SU-DHL-6 (cell line): Measurements from ENCODE around the gene FAM187B.

Experiments
- EZH2phosphoT487 ChIP-seq: fragments of 200-600 bp; sonication (generic), shearing (Covaris generic); conservative IDR thresholded peaks from 2 replicates; pipeline ENCODE4 v1.6.1; 2018; ENCODE audit warnings: mild to moderate bottlenecking, antibody characterized with exemption, low read length, moderate library complexity, mixed read lengths
- TF ChIP-seq, protein P1 (sequence below): fragments of 200-600 bp; sonication (generic); IDR thresholded peaks from one replicate; pipeline ENCODE4 v1.5.1; 2017; ENCODE audit warnings: antibody characterized with exemption, mild to moderate bottlenecking, low read length, moderate library complexity; ENCODE audit not compliant: insufficient read depth, poor library complexity, severe bottlenecking

DNA sequence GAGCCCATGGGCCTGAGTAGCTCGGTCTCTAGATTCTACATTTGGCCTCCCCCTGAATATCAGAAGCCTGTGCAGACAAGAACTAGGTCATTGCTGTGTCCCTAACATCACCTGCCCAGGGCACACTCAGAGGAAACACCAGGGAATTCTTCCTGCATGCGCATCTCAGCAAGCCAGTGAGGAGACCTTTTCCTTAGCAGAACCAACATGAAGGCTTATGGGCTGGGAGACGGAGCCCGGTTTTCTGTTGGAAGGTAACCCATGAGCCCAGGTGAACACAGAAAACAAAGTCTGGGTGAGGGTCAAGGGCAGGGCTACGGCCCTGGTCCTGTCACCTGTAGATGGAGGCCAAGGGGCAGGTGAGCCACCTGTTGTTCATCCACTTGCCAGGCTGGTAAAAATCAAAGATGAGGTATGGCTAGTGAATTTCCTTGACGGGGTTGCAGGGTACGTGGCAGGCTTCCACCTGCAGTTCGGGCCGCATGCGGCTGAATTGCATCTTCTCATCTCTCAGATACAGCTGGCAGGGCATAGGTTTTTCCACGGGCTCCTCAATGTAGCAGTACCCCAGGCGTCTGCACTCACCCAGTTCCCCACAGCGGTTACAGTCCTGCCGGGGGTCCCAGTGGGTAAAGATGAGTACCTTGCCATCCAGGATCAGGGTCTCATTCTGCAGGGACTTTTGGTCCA is 3.6 kb upstream of the FAM187B start:
- TF ChIP-seq, protein P1, sequence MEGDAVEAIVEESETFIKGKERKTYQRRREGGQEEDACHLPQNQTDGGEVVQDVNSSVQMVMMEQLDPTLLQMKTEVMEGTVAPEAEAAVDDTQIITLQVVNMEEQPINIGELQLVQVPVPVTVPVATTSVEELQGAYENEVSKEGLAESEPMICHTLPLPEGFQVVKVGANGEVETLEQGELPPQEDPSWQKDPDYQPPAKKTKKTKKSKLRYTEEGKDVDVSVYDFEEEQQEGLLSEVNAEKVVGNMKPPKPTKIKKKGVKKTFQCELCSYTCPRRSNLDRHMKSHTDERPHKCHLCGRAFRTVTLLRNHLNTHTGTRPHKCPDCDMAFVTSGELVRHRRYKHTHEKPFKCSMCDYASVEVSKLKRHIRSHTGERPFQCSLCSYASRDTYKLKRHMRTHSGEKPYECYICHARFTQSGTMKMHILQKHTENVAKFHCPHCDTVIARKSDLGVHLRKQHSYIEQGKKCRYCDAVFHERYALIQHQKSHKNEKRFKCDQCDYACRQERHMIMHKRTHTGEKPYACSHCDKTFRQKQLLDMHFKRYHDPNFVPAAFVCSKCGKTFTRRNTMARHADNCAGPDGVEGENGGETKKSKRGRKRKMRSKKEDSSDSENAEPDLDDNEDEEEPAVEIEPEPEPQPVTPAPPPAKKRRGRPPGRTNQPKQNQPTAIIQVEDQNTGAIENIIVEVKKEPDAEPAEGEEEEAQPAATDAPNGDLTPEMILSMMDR: no peak
- no peak for TF ChIP-seq EZH2phosphoT487
